Naive B cell (primary cell): ENCODE results near the gene ATP7B. TPM values are rescaled to one million over a fixed set of nuclear protein-coding genes. Genes with fewer than 3 reads are reported as not detected.

ENCODE experiments used
- ATAC-seq, 2 donors: fragments of 150-1000 bp; cut with Tn5 transposase; 2 replicates each; pipeline ENCODE4 v1.10.0; 2021; ENCODE audit warnings: low read depth in 2 of 2, mild to moderate bottlenecking in 2 of 2, moderate library complexity in 2 of 2
- DNase-seq: peaks from one replicate; pipeline ENCODE4 v3.0.0; 2022
- H3K27ac Mint-ChIP-seq, 6 donors: one replicate each; pipeline ENCODE4 v1.8.0; 2020 to 2022; ENCODE audit warnings: mild to moderate bottlenecking in 6 of 6, mixed read lengths in 6 of 6, moderate library complexity in 5 of 6, inconsistent platforms in 2 of 6
- H3K27me3 Mint-ChIP-seq, 3 donors: one replicate each; pipeline ENCODE4 v1.8.0; 2021 to 2022; ENCODE audit warnings: mixed read lengths in 3 of 3, mild to moderate bottlenecking in 1 of 3
- H3K36me3 Mint-ChIP-seq, 2 donors: one replicate each; pipeline ENCODE4 v1.8.0; 2020 to 2022; ENCODE audit warnings: mixed read lengths in 2 of 2, inconsistent platforms in 1 of 2, mild to moderate bottlenecking in 1 of 2
- H3K4me1 Mint-ChIP-seq, 3 donors: one replicate each; pipeline ENCODE4 v1.8.0; 2020 to 2022; ENCODE audit warnings: mixed read lengths in 3 of 3, inconsistent platforms in 1 of 3, mild to moderate bottlenecking in 1 of 3, moderate library complexity in 1 of 3
- H3K4me3 Mint-ChIP-seq, 8 donors: one replicate each; pipeline ENCODE4 v1.8.0; 2020 to 2022; ENCODE audit warnings: mild to moderate bottlenecking in 8 of 8, mixed read lengths in 8 of 8, moderate library complexity in 8 of 8, inconsistent platforms in 2 of 8
- H3K9me3 Mint-ChIP-seq, 7 donors: one replicate each; pipeline ENCODE4 v1.8.0; 2020 to 2022; ENCODE audit warnings: mixed read lengths in 7 of 7, mild to moderate bottlenecking in 5 of 7, inconsistent platforms in 2 of 7, moderate library complexity in 1 of 7
- polyA plus RNA-seq, 6 donors: library from polyadenylated mRNA; unstranded; fragments of 300-500 nt; fragmentation: Illumina TruSeq; gene quantifications; one replicate each; pipeline ENCODE4 v1.2.3, GENCODE V29; 2021; ENCODE audit warnings: low read depth in 6 of 6

Gene ATP7B
- polyA plus RNA-seq, 6 donors from 2014 or later = 0.04 TPM; not detected in 5

- no peak for ATAC-seq
- H3K9me3 Mint-ChIP-seq = peaks cover 0 to 1% (median 0%) of the 10 kb centered on the region in 7 donors
- H3K4me1 Mint-ChIP-seq = peaks cover 0 to 5% (median 3%) of the 10 kb centered on the region in 3 donors
- no peaks in the 10 kb centered on the region for H3K36me3 Mint-ChIP-seq
- no peak for DNase-seq
- H3K4me3 Mint-ChIP-seq = no peak overlapping the region
- H3K27ac Mint-ChIP-seq = no peak overlapping the region
- H3K27me3 Mint-ChIP-seq = peaks cover 8 to 36% (median 23%) of the 10 kb centered on the region in 3 donors
Measured at GRCh38 chr13:51926528-51926885, 84.7 kb downstream of the ATP7B start.

- DNase-seq (no peak), ATAC-seq (no peak)
- peaks cover 8 to 36% (median 23%) of the 10 kb centered on the region in 3 donors for H3K27me3 Mint-ChIP-seq
- no peak overlapping the region for H3K4me3 Mint-ChIP-seq
- no peaks in the 10 kb centered on the region for H3K9me3 Mint-ChIP-seq
- peaks cover 0 to 5% (median 3%) of the 10 kb centered on the region in 3 donors for H3K4me1 Mint-ChIP-seq
- no peaks in the 10 kb centered on the region for H3K36me3 Mint-ChIP-seq
- H3K27ac Mint-ChIP-seq = peak overlapping the region in 1 of 6 donors; percentile 33
Measured at GRCh38 chr13:51925865-51926527, 85.3 kb downstream of the ATP7B start.

- peaks cover 8 to 36% (median 23%) of the 10 kb centered on the region in 3 donors for H3K27me3 Mint-ChIP-seq
- DNase-seq (no peak), ATAC-seq (no peak)
- no peaks in the 10 kb centered on the region for H3K9me3 Mint-ChIP-seq
- H3K27ac Mint-ChIP-seq = peak overlapping the region in 1 of 6 donors; percentile 20
- peaks cover 0 to 5% (median 3%) of the 10 kb centered on the region in 3 donors for H3K4me1 Mint-ChIP-seq
- no peak overlapping the region for H3K4me3 Mint-ChIP-seq
- H3K36me3 Mint-ChIP-seq = no peaks in the 10 kb centered on the region
Measured at GRCh38 chr13:51924756-51925544, 86.3 kb downstream of the ATP7B start.

- peak overlapping the region in 1 of 6 donors; percentile 10 for H3K27ac Mint-ChIP-seq
- no peaks in the 10 kb centered on the region for H3K36me3 Mint-ChIP-seq
- DNase-seq = no peak
- H3K4me3 Mint-ChIP-seq = no peak overlapping the region
- no peaks in the 10 kb centered on the region for H3K9me3 Mint-ChIP-seq
- peaks cover 8 to 36% (median 23%) of the 10 kb centered on the region in 3 donors for H3K27me3 Mint-ChIP-seq
- peaks cover 0 to 5% (median 3%) of the 10 kb centered on the region in 3 donors for H3K4me1 Mint-ChIP-seq
- no peak for ATAC-seq
Measured at GRCh38 chr13:51923983-51924539, 87.2 kb downstream of the ATP7B start.

GRCh38 chr13:51922771-51923480, 88.3 kb downstream of the ATP7B start:
- H3K27me3 Mint-ChIP-seq = peaks cover 8 to 36% (median 23%) of the 10 kb centered on the region in 3 donors
- no peaks in the 10 kb centered on the region for H3K36me3 Mint-ChIP-seq
- no peaks in the 10 kb centered on the region for H3K9me3 Mint-ChIP-seq
- H3K4me3 Mint-ChIP-seq = no peak overlapping the region
- peaks cover 0 to 5% (median 3%) of the 10 kb centered on the region in 3 donors for H3K4me1 Mint-ChIP-seq
- DNase-seq = no peak
- ATAC-seq = no peak
- H3K27ac Mint-ChIP-seq = peak overlapping the region in 1 of 6 donors; percentile 52

- H3K36me3 Mint-ChIP-seq = no peaks in the 10 kb centered on the region
- H3K27ac Mint-ChIP-seq = peak overlapping the region in 1 of 6 donors; percentile 52
- peaks cover 8 to 37% (median 25%) of the 10 kb centered on the region in 3 donors for H3K27me3 Mint-ChIP-seq
- no peaks in the 10 kb centered on the region for H3K9me3 Mint-ChIP-seq
- no peak overlapping the region for H3K4me3 Mint-ChIP-seq
- ATAC-seq (peak in 1 of 2 donors; percentile 33), DNase-seq (no peak)
- H3K4me1 Mint-ChIP-seq = peaks cover 0 to 5% (median 3%) of the 10 kb centered on the region in 3 donors
Measured at GRCh38 chr13:51921790-51922740, 89.2 kb downstream of the ATP7B start.

- Mint-ChIP-seq H3K27ac (no peak overlapping the region), H3K4me3 (no peak overlapping the region), H3K9me3 (no peaks in the 10 kb centered on the region), H3K27me3 (peaks cover 5 to 39% (median 24%) of the 10 kb centered on the region in 3 donors), H3K4me1 (peaks cover 0 to 5% (median 3%) of the 10 kb centered on the region in 3 donors), H3K36me3 (no peaks in the 10 kb centered on the region)
- DNase-seq (no peak), ATAC-seq (no peak)
Measured at GRCh38 chr13:51920786-51921185, 90.5 kb downstream of the ATP7B start.

- no peaks in the 10 kb centered on the region for H3K36me3 Mint-ChIP-seq
Measured at GRCh38 chr13:51920267-51920666, 91.0 kb downstream of the ATP7B start.

GRCh38 chr13:51919531-51919930, 91.7 kb downstream of the ATP7B start:
- no peak overlapping the region for H3K27ac Mint-ChIP-seq
- no peak overlapping the region for H3K4me3 Mint-ChIP-seq
- no peak for DNase-seq
- H3K4me1 Mint-ChIP-seq = peaks cover 0 to 5% (median 3%) of the 10 kb centered on the region in 3 donors
- H3K9me3 Mint-ChIP-seq = no peaks in the 10 kb centered on the region
- no peaks in the 10 kb centered on the region for H3K36me3 Mint-ChIP-seq
- H3K27me3 Mint-ChIP-seq = peaks cover 0 to 27% (median 11%) of the 10 kb centered on the region in 3 donors
- no peak for ATAC-seq

More at GRCh38 chr13:51920267-51920666, 91.0 kb downstream of the ATP7B start:
- no peaks in the 10 kb centered on the region for H3K9me3 Mint-ChIP-seq
- ATAC-seq = no peak
- DNase-seq = no peak
- peaks cover 0 to 5% (median 3%) of the 10 kb centered on the region in 3 donors for H3K4me1 Mint-ChIP-seq
- H3K27ac Mint-ChIP-seq = no peak overlapping the region
- no peak overlapping the region for H3K4me3 Mint-ChIP-seq
- H3K27me3 Mint-ChIP-seq = peaks cover 0 to 34% (median 19%) of the 10 kb centered on the region in 3 donors

- Mint-ChIP-seq H3K4me1 (no peaks in the 10 kb centered on the region), H3K27ac (no peak overlapping the region), H3K9me3 (no peaks in the 10 kb centered on the region), H3K36me3 (no peaks in the 10 kb centered on the region), H3K4me3 (no peak overlapping the region), H3K27me3 (peaks cover 0 to 10% (median 9%) of the 10 kb centered on the region in 3 donors)
- ATAC-seq (no peak), DNase-seq (no peak)
Measured at GRCh38 chr13:51916962-51917361, 94.3 kb downstream of the ATP7B start.

- no peak overlapping the region for H3K27ac Mint-ChIP-seq
- H3K27me3 Mint-ChIP-seq = peaks cover 0 to 16% (median 9%) of the 10 kb centered on the region in 3 donors
- H3K9me3 Mint-ChIP-seq = no peaks in the 10 kb centered on the region
- ATAC-seq (no peak), DNase-seq (no peak)
- H3K4me1 Mint-ChIP-seq = no peaks in the 10 kb centered on the region
- no peaks in the 10 kb centered on the region for H3K36me3 Mint-ChIP-seq
- H3K4me3 Mint-ChIP-seq = no peak overlapping the region
Measured at GRCh38 chr13:51916051-51916818, 95.0 kb downstream of the ATP7B start.

GRCh38 chr13:51914137-51914493, 97.1 kb downstream of the ATP7B start:
- DNase-seq (no peak), ATAC-seq (no peak)
- no peaks in the 10 kb centered on the region for H3K36me3 Mint-ChIP-seq
- no peak overlapping the region for H3K4me3 Mint-ChIP-seq
- no peaks in the 10 kb centered on the region for H3K9me3 Mint-ChIP-seq
- no peak overlapping the region for H3K27ac Mint-ChIP-seq
- H3K4me1 Mint-ChIP-seq = no peaks in the 10 kb centered on the region
- H3K27me3 Mint-ChIP-seq = peaks cover 0 to 16% (median 9%) of the 10 kb centered on the region in 3 donors
